ENCODE measurements around the gene CCDC91.
"Not testable (repeated sequence)": the region's sequence is repeated elsewhere in the genome, so short reads cannot be mapped to it uniquely, and the experiment has no call there.

CCDC91 gene

GRCh38 chr12:28378736-28379135 is 188.5 kb downstream of the CCDC91 start:
- DNase-seq: no peak

GRCh38 chr12:28379779-28380178 is 189.5 kb downstream of the CCDC91 start:
- DNase-seq: not testable (repeated sequence)

GRCh38 chr12:28383368-28383767 is 193.1 kb downstream of the CCDC91 start:
- DNase-seq: no peak

GRCh38 chr12:28388879-28389278 is 198.6 kb downstream of the CCDC91 start:
- DNase-seq: no peak

GRCh38 chr12:28390206-28390605 is 199.9 kb downstream of the CCDC91 start:
- no peak for DNase-seq

- no peak for DNase-seq
These were observed 200.6 kb downstream of the CCDC91 start for GRCh38 chr12:28390761-28391385.

GRCh38 chr12:28409892-28410291 is 219.6 kb downstream of the CCDC91 start:
- no peak for DNase-seq

- DNase-seq: no peak
These were observed 223.3 kb downstream of the CCDC91 start for GRCh38 chr12:28413460-28414109.

- DNase-seq: no peak
These were observed 225.5 kb downstream of the CCDC91 start for GRCh38 chr12:28415755-28416154.

GRCh38 chr12:28421374-28421773 is 231.1 kb downstream of the CCDC91 start:
- DNase-seq: no peak

GRCh38 chr12:28424965-28425364 is 234.7 kb downstream of the CCDC91 start:
- no peak for DNase-seq

- no peak for DNase-seq
These were observed 235.3 kb downstream of the CCDC91 start for GRCh38 chr12:28425526-28425925.

GRCh38 chr12:28427046-28427445 is 236.8 kb downstream of the CCDC91 start:
- DNase-seq: no peak

- no peak for DNase-seq
These were observed 249.9 kb downstream of the CCDC91 start for GRCh38 chr12:28440081-28440608.

- no peak for DNase-seq
These were observed 251.8 kb downstream of the CCDC91 start for GRCh38 chr12:28442101-28442500.

GRCh38 chr12:28443337-28443736 is 253.1 kb downstream of the CCDC91 start:
- no peak for DNase-seq

- no peak for DNase-seq
These were observed 255.8 kb downstream of the CCDC91 start for GRCh38 chr12:28446031-28446430.

- no peak for DNase-seq
These were observed 263.4 kb downstream of the CCDC91 start for GRCh38 chr12:28453686-28454085.

- no peak for DNase-seq
These were observed 266.9 kb downstream of the CCDC91 start for GRCh38 chr12:28456934-28457710.

GRCh38 chr12:28457785-28458184 is 267.5 kb downstream of the CCDC91 start:
- DNase-seq: no peak

- no peak for DNase-seq
These were observed 269.2 kb downstream of the CCDC91 start for GRCh38 chr12:28459481-28459880.

- no peak for DNase-seq
These were observed 270.3 kb downstream of the CCDC91 start for GRCh38 chr12:28460420-28461130.

GRCh38 chr12:28463396-28463795 is 273.1 kb downstream of the CCDC91 start:
- DNase-seq: no peak
